Thyroid gland (tissue), 4 donors: ENCODE measurements around the gene ZBTB7C.

Experiments
- POLR2A ChIP-seq, 2 donors: fragments of 450-650 bp; IDR thresholded peaks; one replicate each; pipeline ENCODE4 v1.6.1; 2017; ENCODE audit warnings: antibody characterized with exemption in 2 of 2, mild to moderate bottlenecking in 2 of 2, moderate library complexity in 1 of 2
- TF ChIP-seq, protein P1 (sequence below), 6 experiments: fragments of 200-600 bp in 3 of 6; fragments of 450-650 bp in 3 of 6; sonication (generic) in 3 of 6; IDR thresholded peaks; one replicate each; pipeline ENCODE4 v1.5.1; 2016 to 2019; ENCODE audit warnings: antibody characterized with exemption in 6 of 6, mild to moderate bottlenecking in 2 of 6, inconsistent platforms in 1 of 6, moderate library complexity in 1 of 6

DNA sequence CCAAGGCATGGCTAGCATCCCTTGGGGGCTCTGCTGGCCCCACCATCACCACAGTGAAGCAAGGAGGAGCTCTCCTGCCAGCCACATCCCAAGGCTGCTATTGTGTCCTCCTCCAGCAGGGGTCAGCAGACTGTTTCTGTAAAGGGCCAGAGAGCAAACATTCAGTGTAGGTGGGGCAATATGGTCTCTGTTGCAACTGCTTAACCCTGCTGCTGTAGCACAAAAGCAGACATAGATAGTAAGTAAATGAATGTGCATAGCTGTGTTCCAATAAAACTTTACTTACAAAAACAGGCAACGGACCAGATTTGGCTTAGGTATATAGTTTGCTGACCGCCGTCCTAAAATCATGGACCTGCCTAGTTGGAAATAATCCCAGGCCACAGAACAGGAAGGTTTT, 36.4 kb upstream of the ZBTB7C start:
- TF ChIP-seq, protein P1, sequence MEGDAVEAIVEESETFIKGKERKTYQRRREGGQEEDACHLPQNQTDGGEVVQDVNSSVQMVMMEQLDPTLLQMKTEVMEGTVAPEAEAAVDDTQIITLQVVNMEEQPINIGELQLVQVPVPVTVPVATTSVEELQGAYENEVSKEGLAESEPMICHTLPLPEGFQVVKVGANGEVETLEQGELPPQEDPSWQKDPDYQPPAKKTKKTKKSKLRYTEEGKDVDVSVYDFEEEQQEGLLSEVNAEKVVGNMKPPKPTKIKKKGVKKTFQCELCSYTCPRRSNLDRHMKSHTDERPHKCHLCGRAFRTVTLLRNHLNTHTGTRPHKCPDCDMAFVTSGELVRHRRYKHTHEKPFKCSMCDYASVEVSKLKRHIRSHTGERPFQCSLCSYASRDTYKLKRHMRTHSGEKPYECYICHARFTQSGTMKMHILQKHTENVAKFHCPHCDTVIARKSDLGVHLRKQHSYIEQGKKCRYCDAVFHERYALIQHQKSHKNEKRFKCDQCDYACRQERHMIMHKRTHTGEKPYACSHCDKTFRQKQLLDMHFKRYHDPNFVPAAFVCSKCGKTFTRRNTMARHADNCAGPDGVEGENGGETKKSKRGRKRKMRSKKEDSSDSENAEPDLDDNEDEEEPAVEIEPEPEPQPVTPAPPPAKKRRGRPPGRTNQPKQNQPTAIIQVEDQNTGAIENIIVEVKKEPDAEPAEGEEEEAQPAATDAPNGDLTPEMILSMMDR (IDR thresholded peaks at IDR 0.05), result peak; percentile 72 to 92 (median 76)
- TF ChIP-seq POLR2A (IDR thresholded peaks at IDR 0.05), result no peak
